ENCODE data around the gene DCAF4. TPM values are rescaled to one million over a fixed set of nuclear protein-coding genes. Genes with fewer than 3 reads are reported as not detected.

Gene DCAF4
- polyA plus RNA-seq, 1 experiment = 29.2 TPM

- no peaks in the 10 kb centered on the region for H3K27me3 ChIP-seq (ENCODE audit: control insufficient read depth, insufficient read depth, low read length)
- CTCF ChIA-PET = interaction anchor here (3.9 kb wide), 1 partner anchor 462 kb away, joined by 14 read pairs; no protein-coding TSS in a partner anchor
- TF ChIP-seq CTCF (IDR thresholded peaks at IDR 0.05; ENCODE audit: insufficient read depth, low read depth, low read length) = 0 out of 2 replicates have a peak, but pooled peaks have one; percentile 7
- POLR2A ChIA-PET = no interaction called here
- no peak overlapping the region for H3K4me3 ChIP-seq (ENCODE audit: low read depth, low read length)
- H3K36me3 ChIP-seq (ENCODE audit: control insufficient read depth, insufficient read depth, low read length) = peaks cover 35% of the 10 kb centered on the region
- DNase-seq (ENCODE audit: low read depth) = no peak
Observed at GRCh38 chr14:72975770-72976169, 49.5 kb downstream of the DCAF4 start.

GRCh38 chr14:72978856-72979255, 52.6 kb downstream of the DCAF4 start:
- no peaks in the 10 kb centered on the region for H3K27me3 ChIP-seq (ENCODE audit: control insufficient read depth, insufficient read depth, low read length)
- peaks cover 25% of the 10 kb centered on the region for H3K36me3 ChIP-seq (ENCODE audit: control insufficient read depth, insufficient read depth, low read length)
- no peak for TF ChIP-seq CTCF (IDR thresholded peaks at IDR 0.05; ENCODE audit: insufficient read depth, low read depth, low read length)
- no peak overlapping the region for H3K4me3 ChIP-seq (ENCODE audit: low read depth, low read length)
- DNase-seq (ENCODE audit: low read depth) = no peak
- POLR2A ChIA-PET = no interaction called here
- CTCF ChIA-PET = interaction anchor here (0.8 kb wide), 1 partner anchor 9 kb away, joined by 3 read pairs; no protein-coding TSS in a partner anchor

GRCh38 chr14:72980863-72981262, 54.6 kb downstream of the DCAF4 start:
- Histone ChIP-seq H3K27me3 (ENCODE audit: control insufficient read depth, insufficient read depth, low read length) (no peaks in the 10 kb centered on the region), H3K4me3 (ENCODE audit: low read depth, low read length) (no peak overlapping the region), H3K36me3 (ENCODE audit: control insufficient read depth, insufficient read depth, low read length) (peaks cover 9% of the 10 kb centered on the region)
- no peak for TF ChIP-seq CTCF (IDR thresholded peaks at IDR 0.05; ENCODE audit: insufficient read depth, low read depth, low read length)
- CTCF ChIA-PET = interaction anchor here (1.4 kb wide), 1 partner anchor 467 kb away, joined by 4 read pairs; no protein-coding TSS in a partner anchor
- DNase-seq (ENCODE audit: low read depth) = no peak
- POLR2A ChIA-PET = no interaction called here

- no peak overlapping the region for H3K4me3 ChIP-seq (ENCODE audit: low read depth, low read length)
- no peak for DNase-seq (ENCODE audit: low read depth)
- POLR2A ChIA-PET = no interaction called here
Observed at GRCh38 chr14:72982146-72982708, 56.0 kb downstream of the DCAF4 start.

GRCh38 chr14:72986214-72986613, 60.0 kb downstream of the DCAF4 start:
- Histone ChIP-seq H3K36me3 (ENCODE audit: control insufficient read depth, insufficient read depth, low read length) (peaks cover 4% of the 10 kb centered on the region), H3K4me3 (ENCODE audit: low read depth, low read length) (no peak overlapping the region), H3K27me3 (ENCODE audit: control insufficient read depth, insufficient read depth, low read length) (no peaks in the 10 kb centered on the region)
- ChIA-PET CTCF (no interaction called here), POLR2A (no interaction called here)
- DNase-seq (ENCODE audit: low read depth) = no peak
- no peak for TF ChIP-seq CTCF (IDR thresholded peaks at IDR 0.05; ENCODE audit: insufficient read depth, low read depth, low read length)

More at GRCh38 chr14:72982146-72982708, 56.0 kb downstream of the DCAF4 start:
- H3K36me3 ChIP-seq (ENCODE audit: control insufficient read depth, insufficient read depth, low read length) = peaks cover 9% of the 10 kb centered on the region
- CTCF ChIA-PET = interaction anchor here (1.4 kb wide), 1 partner anchor 468 kb away, joined by 4 read pairs; no protein-coding TSS in a partner anchor
- H3K27me3 ChIP-seq (ENCODE audit: control insufficient read depth, insufficient read depth, low read length) = no peaks in the 10 kb centered on the region
- TF ChIP-seq CTCF (IDR thresholded peaks at IDR 0.05; ENCODE audit: insufficient read depth, low read depth, low read length) = no peak

All from BJ (cell line).